PC-3 (cell line): ENCODE measurements around the gene GXYLT2. TPM values are rescaled to one million over a fixed set of nuclear protein-coding genes. Genes with fewer than 3 reads are reported as not detected.

Experiments
- ATAC-seq: fragments of 200-7000 bp; cut with Tn5 transposase; 2 replicates; pipeline ENCODE4 v1.9.1; 2020; ENCODE audit warnings: mild to moderate bottlenecking, moderate library complexity
- BruUV-seq: library from RNA; stranded (reverse); fragments of 400-500 nt; replicated peaks from 2 replicates; lab custom pipeline; 2021; lab: Mats Ljungman, UMichigan
- CTCF ChIA-PET: fragments of 300-600 bp; sonication (Branson Sonifier 250); formaldehyde crosslinking; loops from one replicate; lab custom pipeline; 2022; ENCODE audit warnings: antibody characterized with exemption; lab: Charles Lee
- POLR2A ChIA-PET: fragments of 300-600 bp; sonication (Branson Sonifier 250); formaldehyde crosslinking; loops from one replicate; lab custom pipeline; 2022; ENCODE audit warnings: antibody characterized with exemption; ENCODE audit not compliant: unreplicated experiment; lab: Charles Lee
- DNase-seq: peaks from one replicate; pipeline ENCODE4 v3.0.0-alpha.2; 2015
- H2AFZ ChIP-seq: fragments of 300-600 bp; sonication (generic); 2 replicates; pipeline ENCODE4 v1.6.0; 2016; ENCODE audit warnings: antibody characterized with exemption, low read length
- H3F3A ChIP-seq: fragments of 300-600 bp; sonication (generic); one replicate; pipeline ENCODE4 v1.6.0; 2017; ENCODE audit warnings: antibody characterized with exemption, low read length, control low read depth, mild to moderate bottlenecking; ENCODE audit not compliant: unreplicated experiment
- H3K27ac ChIP-seq: fragments of 300-600 bp; sonication (generic); 2 replicates; pipeline ENCODE4 v1.5.1; 2016; ENCODE audit warnings: mild to moderate bottlenecking, low read length
- H3K27me3 ChIP-seq: fragments of 300-600 bp; sonication (generic); 2 replicates; pipeline ENCODE4 v1.6.1; 2016; ENCODE audit warnings: low read length, mixed read lengths
- H3K36me3 ChIP-seq: fragments of 300-600 bp; sonication (generic); 2 replicates; pipeline ENCODE4 v1.6.1; 2016; ENCODE audit warnings: low read depth, mixed run types, low read length, mixed read lengths
- H3K4me1 ChIP-seq: fragments of 300-600 bp; sonication (generic); 2 replicates; pipeline ENCODE4 v1.5.1; 2016; ENCODE audit warnings: low read length; ENCODE audit not compliant: insufficient read depth
- H3K4me2 ChIP-seq: fragments of 300-600 bp; sonication (generic); 2 replicates; pipeline ENCODE4 v1.6.0; 2016; ENCODE audit warnings: low read length
- H3K4me3 ChIP-seq: fragments of 300-600 bp; sonication (generic); 2 replicates; pipeline ENCODE4 v1.5.1; 2016; ENCODE audit warnings: mild to moderate bottlenecking, low read length, mixed read lengths
- H3K79me2 ChIP-seq: fragments of 300-600 bp; sonication (generic); 2 replicates; pipeline ENCODE4 v1.6.1; 2017; ENCODE audit warnings: low read length, mixed read lengths
- H3K9ac ChIP-seq: fragments of 300-600 bp; sonication (generic); 2 replicates; pipeline ENCODE4 v1.6.0; 2016; ENCODE audit warnings: mild to moderate bottlenecking, low read length
- H3K9me2 ChIP-seq: fragments of 300-600 bp; sonication (generic); replicated peaks from 2 replicates; pipeline ENCODE4 v1.6.1; 2016; ENCODE audit warnings: mixed run types, low read length, mixed read lengths
- H3K9me3 ChIP-seq: fragments of 300-600 bp; sonication (generic); 2 replicates; pipeline ENCODE4 v1.6.1; 2016; ENCODE audit warnings: low read length, mixed read lengths
- H4K20me1 ChIP-seq: fragments of 300-600 bp; sonication (generic); 2 replicates; pipeline ENCODE4 v1.6.1; 2016; ENCODE audit warnings: low read length, mixed read lengths
- EZH2 ChIP-seq: fragments of 300-600 bp; sonication (generic); IDR thresholded peaks from one replicate; pipeline ENCODE4 v1.6.1; 2017; ENCODE audit warnings: antibody characterized with exemption, mild to moderate bottlenecking, low read length; ENCODE audit not compliant: unreplicated experiment
- EZH2phosphoT487 ChIP-seq: fragments of 300-600 bp; sonication (generic); IDR thresholded peaks from 2 replicates; pipeline ENCODE4 v1.6.1; 2018; ENCODE audit warnings: mild to moderate bottlenecking, antibody characterized with exemption, low read length, borderline replicate concordance
- intact Hi-C: fragments of 100-400 bp; cut with micrococcal nuclease; formaldehyde crosslinking; loops from 2 replicates; pipeline ENCODE4 v1.9.0; 2023
- total RNA-seq: library from RNA; depleted of rRNA; stranded (reverse); fragments of >200 nt; gene quantifications from 2 replicates; pipeline ENCODE4 v1.2.3, GENCODE V29; 2014
- TF ChIP-seq, protein P1 (sequence below): fragments of 300-600 bp; sonication (generic); conservative IDR thresholded peaks from 2 replicates; pipeline ENCODE4 v1.5.1; 2017; ENCODE audit warnings: antibody characterized with exemption, low read depth, mild to moderate bottlenecking, low read length

Gene GXYLT2
- total RNA-seq, 1 experiment from 2014 or later: 12.6 TPM

DNA sequence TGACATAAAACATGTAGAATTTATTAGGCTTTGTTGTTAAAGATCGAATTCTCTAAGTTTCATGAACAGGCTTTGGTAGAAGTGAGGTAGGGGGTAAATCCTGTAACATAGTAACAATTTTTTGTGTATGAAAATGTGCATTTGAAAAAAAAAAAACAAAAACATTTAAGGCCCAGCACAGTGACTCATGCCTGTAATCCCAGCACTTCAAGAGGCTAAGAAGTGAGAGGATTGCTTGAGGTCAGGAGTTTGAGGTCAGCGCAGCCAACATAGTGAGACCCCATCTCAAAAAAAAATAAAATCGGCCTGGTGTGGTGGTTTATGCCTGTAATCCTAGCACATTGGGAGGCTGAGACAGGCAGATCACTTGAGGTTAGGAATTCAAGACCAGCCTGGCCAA lies 81.9 kb downstream of the GXYLT2 start:
- intact Hi-C loops: no loop called here
- Histone ChIP-seq H3K9ac (no peak overlapping the region), H3K9me3 (no peaks in the 10 kb centered on the region), H3K9me2 (no peaks in the 10 kb centered on the region), H3K27me3 (no peaks in the 10 kb centered on the region), H3K27ac (no peak overlapping the region), H4K20me1 (no peaks in the 10 kb centered on the region), H3K4me1 (no peaks in the 10 kb centered on the region), H3K36me3 (no peaks in the 10 kb centered on the region), H2AFZ (no peak overlapping the region), H3K79me2 (no peaks in the 10 kb centered on the region), H3K4me2 (no peak overlapping the region), H3F3A (no peaks in the 10 kb centered on the region), H3K4me3 (no peak overlapping the region)
- TF ChIP-seq, protein P1, sequence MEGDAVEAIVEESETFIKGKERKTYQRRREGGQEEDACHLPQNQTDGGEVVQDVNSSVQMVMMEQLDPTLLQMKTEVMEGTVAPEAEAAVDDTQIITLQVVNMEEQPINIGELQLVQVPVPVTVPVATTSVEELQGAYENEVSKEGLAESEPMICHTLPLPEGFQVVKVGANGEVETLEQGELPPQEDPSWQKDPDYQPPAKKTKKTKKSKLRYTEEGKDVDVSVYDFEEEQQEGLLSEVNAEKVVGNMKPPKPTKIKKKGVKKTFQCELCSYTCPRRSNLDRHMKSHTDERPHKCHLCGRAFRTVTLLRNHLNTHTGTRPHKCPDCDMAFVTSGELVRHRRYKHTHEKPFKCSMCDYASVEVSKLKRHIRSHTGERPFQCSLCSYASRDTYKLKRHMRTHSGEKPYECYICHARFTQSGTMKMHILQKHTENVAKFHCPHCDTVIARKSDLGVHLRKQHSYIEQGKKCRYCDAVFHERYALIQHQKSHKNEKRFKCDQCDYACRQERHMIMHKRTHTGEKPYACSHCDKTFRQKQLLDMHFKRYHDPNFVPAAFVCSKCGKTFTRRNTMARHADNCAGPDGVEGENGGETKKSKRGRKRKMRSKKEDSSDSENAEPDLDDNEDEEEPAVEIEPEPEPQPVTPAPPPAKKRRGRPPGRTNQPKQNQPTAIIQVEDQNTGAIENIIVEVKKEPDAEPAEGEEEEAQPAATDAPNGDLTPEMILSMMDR: no peak
- no peak for TF ChIP-seq EZH2
- no peak for TF ChIP-seq EZH2phosphoT487
- DNase-seq (no peak), ATAC-seq (no peak)
- ChIA-PET POLR2A (no interaction called here), CTCF (no interaction called here)
- no TSS peak for BruUV-seq

- no peaks in the 10 kb centered on the region for H3K79me2 ChIP-seq
- H3K27ac ChIP-seq: no peak overlapping the region
- POLR2A ChIA-PET: no interaction called here
- H3F3A ChIP-seq: no peaks in the 10 kb centered on the region
- no peak overlapping the region for H3K4me3 ChIP-seq
- no peaks in the 10 kb centered on the region for H3K4me1 ChIP-seq
- H4K20me1 ChIP-seq: no peaks in the 10 kb centered on the region
- H2AFZ ChIP-seq: no peak overlapping the region
- H3K9me2 ChIP-seq: no peaks in the 10 kb centered on the region
- no peak overlapping the region for H3K9ac ChIP-seq
- ATAC-seq (no peak), DNase-seq (no peak)
- H3K4me2 ChIP-seq: no peak overlapping the region
- intact Hi-C loops: no loop called here
- BruUV-seq: no TSS peak
- no peaks in the 10 kb centered on the region for H3K9me3 ChIP-seq
- no peaks in the 10 kb centered on the region for H3K27me3 ChIP-seq
- TF ChIP-seq EZH2: no peak
- TF ChIP-seq EZH2phosphoT487: no peak
- TF ChIP-seq, protein P1: no peak
- CTCF ChIA-PET: no interaction called here
- no peaks in the 10 kb centered on the region for H3K36me3 ChIP-seq
These were observed 83.1 kb downstream of the GXYLT2 start for GRCh38 chr3:72970942-72971341.

GRCh38 chr3:72972706-72973030 lies 84.8 kb downstream of the GXYLT2 start:
- H3K4me3 ChIP-seq: no peak overlapping the region
- no peak overlapping the region for H3K9ac ChIP-seq
- H3K4me1 ChIP-seq: no peaks in the 10 kb centered on the region
- H3F3A ChIP-seq: no peaks in the 10 kb centered on the region
- H3K36me3 ChIP-seq: no peaks in the 10 kb centered on the region
- TF ChIP-seq EZH2 (no peak), EZH2phosphoT487 (no peak)
- TF ChIP-seq, protein P1: no peak
- BruUV-seq: no TSS peak
- no peaks in the 10 kb centered on the region for H3K79me2 ChIP-seq
- H3K27ac ChIP-seq: no peak overlapping the region
- ChIA-PET POLR2A (no interaction called here), CTCF (no interaction called here)
- no peak overlapping the region for H2AFZ ChIP-seq
- H3K9me3 ChIP-seq: no peaks in the 10 kb centered on the region
- H3K9me2 ChIP-seq: no peaks in the 10 kb centered on the region
- H3K4me2 ChIP-seq: no peak overlapping the region
- no peaks in the 10 kb centered on the region for H4K20me1 ChIP-seq
- intact Hi-C loops: no loop called here
- no peak for ATAC-seq
- no peak for DNase-seq
- no peaks in the 10 kb centered on the region for H3K27me3 ChIP-seq
